GM10266 (cell line): ENCODE measurements around the gene TTF2.
A peak's percentile ranks its signal among the peaks of the same experiment; 100 is the strongest.

Experiments
- DNase-seq: peaks from one replicate; pipeline ENCODE4 v3.0.0; 2012; ENCODE audit errors: extremely low spot score
- TF ChIP-seq, protein P1 (sequence below): IDR thresholded peaks from 2 replicates; pipeline ENCODE4 v1.5.1; 2012; ENCODE audit warnings: mild to moderate bottlenecking, low read depth; ENCODE audit not compliant: control insufficient read depth, insufficient read depth; ENCODE audit errors: missing control alignments

Gene TTF2

GRCh38 chr1:117059334-117059677 is 820 bp upstream of the TTF2 start:
- TF ChIP-seq, protein P1, sequence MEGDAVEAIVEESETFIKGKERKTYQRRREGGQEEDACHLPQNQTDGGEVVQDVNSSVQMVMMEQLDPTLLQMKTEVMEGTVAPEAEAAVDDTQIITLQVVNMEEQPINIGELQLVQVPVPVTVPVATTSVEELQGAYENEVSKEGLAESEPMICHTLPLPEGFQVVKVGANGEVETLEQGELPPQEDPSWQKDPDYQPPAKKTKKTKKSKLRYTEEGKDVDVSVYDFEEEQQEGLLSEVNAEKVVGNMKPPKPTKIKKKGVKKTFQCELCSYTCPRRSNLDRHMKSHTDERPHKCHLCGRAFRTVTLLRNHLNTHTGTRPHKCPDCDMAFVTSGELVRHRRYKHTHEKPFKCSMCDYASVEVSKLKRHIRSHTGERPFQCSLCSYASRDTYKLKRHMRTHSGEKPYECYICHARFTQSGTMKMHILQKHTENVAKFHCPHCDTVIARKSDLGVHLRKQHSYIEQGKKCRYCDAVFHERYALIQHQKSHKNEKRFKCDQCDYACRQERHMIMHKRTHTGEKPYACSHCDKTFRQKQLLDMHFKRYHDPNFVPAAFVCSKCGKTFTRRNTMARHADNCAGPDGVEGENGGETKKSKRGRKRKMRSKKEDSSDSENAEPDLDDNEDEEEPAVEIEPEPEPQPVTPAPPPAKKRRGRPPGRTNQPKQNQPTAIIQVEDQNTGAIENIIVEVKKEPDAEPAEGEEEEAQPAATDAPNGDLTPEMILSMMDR, result no peak
- peak; percentile 40 for DNase-seq

DNA sequence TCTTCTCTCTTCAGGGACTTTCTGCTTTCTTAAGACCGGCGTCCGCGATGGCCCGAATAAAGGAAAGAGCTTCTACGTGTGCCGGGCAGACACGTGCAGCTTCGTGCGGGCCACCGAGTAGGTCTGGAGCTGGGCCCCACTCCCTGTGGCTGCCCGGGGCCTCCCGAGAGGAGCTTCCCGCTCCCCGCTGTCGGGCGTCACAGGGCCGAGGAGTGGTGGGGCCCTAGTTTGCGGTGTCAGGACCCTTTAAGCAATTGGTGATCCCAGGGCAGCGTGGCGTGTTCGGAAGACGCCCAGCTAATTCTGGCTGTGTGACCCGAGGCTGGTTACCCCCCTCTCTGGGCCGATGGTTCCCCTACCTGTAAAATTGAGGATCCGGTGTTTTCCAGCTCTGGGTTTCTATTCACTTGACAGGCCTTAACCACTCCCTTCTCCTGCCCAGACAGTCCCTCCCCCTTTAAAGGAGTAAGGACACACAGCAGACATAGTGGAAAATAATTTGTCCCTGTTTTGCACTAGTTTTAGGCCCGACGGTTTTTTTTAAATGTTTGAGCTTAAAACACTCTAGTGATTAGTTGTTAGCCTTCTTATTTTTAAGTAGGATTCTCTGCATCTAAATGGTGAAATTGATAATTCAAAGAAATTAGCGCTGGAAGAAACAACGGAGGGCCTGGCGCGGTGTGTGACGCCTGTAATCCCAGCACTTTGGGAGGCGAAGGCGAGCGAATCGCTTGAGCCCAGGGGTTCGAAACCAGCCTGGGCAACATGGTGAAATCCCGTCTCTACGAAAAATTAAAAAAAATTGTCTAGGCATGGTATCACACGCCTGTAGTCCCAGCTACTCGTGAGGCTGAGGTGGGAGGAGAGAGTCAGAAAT is 553 bp downstream of the TTF2 start:
- TF ChIP-seq, protein P1, result no peak
- peak; percentile 42 for DNase-seq

DNA sequence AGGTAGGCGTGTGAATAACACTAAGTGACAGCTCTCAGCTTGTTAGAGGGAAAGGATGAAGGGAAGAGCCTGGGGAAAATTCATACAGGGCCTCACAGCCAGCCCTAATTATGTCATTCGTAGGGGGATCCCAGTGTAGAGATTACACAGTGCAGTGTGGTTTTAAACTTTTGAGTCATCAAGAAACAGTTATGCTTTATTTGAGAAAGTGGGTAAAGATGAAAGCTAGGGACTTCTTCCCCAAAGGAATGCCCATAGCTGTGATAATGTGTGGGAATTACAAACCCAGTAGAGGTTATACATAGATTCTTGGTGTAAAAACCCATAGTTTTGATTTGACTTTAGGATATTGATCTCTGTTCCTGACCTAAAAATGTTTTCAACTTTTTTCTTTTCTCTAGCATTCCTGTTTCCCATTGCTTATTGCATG is 1.9 kb downstream of the TTF2 start:
- peak; percentile 64 for DNase-seq
- TF ChIP-seq, protein P1, result no peak

GRCh38 chr1:117066367-117066766 is 6.2 kb downstream of the TTF2 start:
- TF ChIP-seq, protein P1, result no peak
- no peak for DNase-seq

- TF ChIP-seq, protein P1, result peak; percentile 89
- peak; percentile 47 for DNase-seq
These were observed 7.6 kb downstream of the TTF2 start for GRCh38 chr1:117067533-117068370.

DNA sequence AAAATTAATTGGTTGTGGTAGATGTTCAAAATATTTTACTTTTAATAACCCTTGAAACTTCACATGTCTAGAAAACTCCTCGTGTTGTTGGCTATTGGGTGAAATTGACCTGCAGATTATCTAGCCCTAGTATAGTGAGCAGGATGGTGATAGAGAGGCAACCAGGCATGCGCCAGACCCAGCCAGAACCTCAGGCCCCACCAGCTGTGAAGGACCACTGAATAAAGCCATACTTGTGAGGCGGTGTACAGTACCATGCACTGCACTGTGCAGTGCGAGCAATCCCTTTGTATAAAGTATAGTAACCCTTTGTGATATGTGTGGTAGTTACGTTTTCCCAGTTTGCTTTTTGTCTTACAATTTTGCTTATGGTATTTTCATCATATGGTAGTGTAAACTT is 8.5 kb downstream of the TTF2 start:
- no peak for DNase-seq
- TF ChIP-seq, protein P1, result no peak
